HL-60 (cell line): ENCODE data around the gene ZFHX2.

Source experiments
- DNase-seq, 2 experiments: peaks; one replicate each; pipeline ENCODE4 v3.0.0-alpha.2; 2010 to 2020; ENCODE audit warnings: low read depth in 1 of 2, low spot score in 1 of 2
- H3K27ac ChIP-seq: fragments of 250-450 bp; sonication (Bioruptor Pico); replicated peaks from 2 replicates; pipeline ENCODE4 v1.5.1; 2020; ENCODE audit warnings: mild to moderate bottlenecking, moderate library complexity
- H3K27me3 ChIP-seq: fragments of 250-450 bp; sonication (Bioruptor Pico); 2 replicates; pipeline ENCODE4 v1.5.1; 2021; ENCODE audit warnings: mild to moderate bottlenecking, moderate library complexity; ENCODE audit not compliant: insufficient read depth, poor library complexity, severe bottlenecking
- H3K4me3 ChIP-seq: replicated peaks from 2 replicates; pipeline ENCODE4 v1.5.1; 2011; ENCODE audit warnings: mild to moderate bottlenecking, control low read depth, low read length; ENCODE audit not compliant: insufficient read depth
- CTCF ChIP-seq: IDR thresholded peaks from one replicate; pipeline ENCODE4 v1.5.1; 2011; ENCODE audit warnings: low read length, control low read depth, inconsistent platforms; ENCODE audit not compliant: insufficient read depth
- GABPA ChIP-seq: IDR thresholded peaks from 2 replicates; pipeline ENCODE4 v1.6.1; 2012; ENCODE audit warnings: low read depth
- POLR2AphosphoS5 ChIP-seq: IDR thresholded peaks from 2 replicates; pipeline ENCODE4 v1.6.1; 2012; ENCODE audit warnings: low read depth
- REST ChIP-seq: IDR thresholded peaks from 2 replicates; pipeline ENCODE4 v1.6.1; 2012; ENCODE audit warnings: low read depth; ENCODE audit not compliant: insufficient replicate concordance
- SPI1 ChIP-seq: IDR thresholded peaks from 2 replicates; pipeline ENCODE4 v1.6.1; 2012; ENCODE audit warnings: low read depth, mild to moderate bottlenecking, borderline replicate concordance

ZFHX2 gene

GRCh38 chr14:23544511-23545447, 6.8 kb downstream of the ZFHX2 start:
- Histone ChIP-seq H3K4me3 (no peak overlapping the region), H3K27me3 (no peaks in the 10 kb centered on the region), H3K27ac (no peak overlapping the region)
- peak in 1 of 2 experiments; percentile 40 for DNase-seq
- TF ChIP-seq SPI1 (no peak), REST (no peak)

- DNase-seq = no peak
- H3K4me3 ChIP-seq = no peak overlapping the region
- H3K27me3 ChIP-seq = no peaks in the 10 kb centered on the region
- no peak overlapping the region for H3K27ac ChIP-seq
- TF ChIP-seq GABPA = no peak
- TF ChIP-seq REST = no peak
- no peak for TF ChIP-seq SPI1
- TF ChIP-seq CTCF = no peak
- no peak for TF ChIP-seq POLR2AphosphoS5
Measured at GRCh38 chr14:23543403-23543802, 8.2 kb downstream of the ZFHX2 start.

- no peak for DNase-seq
- H3K27ac ChIP-seq = no peak overlapping the region
- TF ChIP-seq GABPA (no peak), POLR2AphosphoS5 (no peak), SPI1 (no peak), CTCF (no peak), REST (no peak)
- H3K4me3 ChIP-seq = no peak overlapping the region
- no peaks in the 10 kb centered on the region for H3K27me3 ChIP-seq
Measured at GRCh38 chr14:23542261-23542660, 9.3 kb downstream of the ZFHX2 start.
